GM21447 (cell line): Measurements from ENCODE around the gene CHRNG.
"Not testable (repeated sequence)": the region's sequence is repeated elsewhere in the genome, so short reads cannot be mapped to it uniquely, and the experiment has no call there.

Experiments
- ATAC-seq: cut with Tn5 transposase; IDR thresholded peaks from one replicate; pipeline ENCODE4 v1.9.1; 2021; ENCODE audit not compliant: unreplicated experiment

Gene CHRNG

DNA sequence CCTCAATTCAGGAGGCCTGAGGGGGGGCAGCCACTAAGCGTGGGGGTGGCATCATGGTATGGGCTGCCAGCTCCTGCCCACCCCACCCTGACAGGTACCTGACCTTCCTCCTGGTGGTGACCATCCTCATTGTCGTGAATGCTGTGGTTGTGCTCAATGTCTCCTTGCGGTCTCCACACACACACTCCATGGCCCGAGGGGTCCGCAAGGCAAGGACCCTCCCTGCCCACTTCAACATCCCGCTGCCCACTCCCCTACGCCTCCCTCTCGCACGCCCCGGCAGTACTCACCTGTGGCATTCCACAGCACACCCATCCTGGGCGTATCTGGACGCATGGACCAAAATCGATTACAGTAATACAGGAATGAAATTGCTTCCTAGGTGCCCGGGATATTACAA, 4.0 kb downstream of the CHRNG start:
- no peak for ATAC-seq

DNA sequence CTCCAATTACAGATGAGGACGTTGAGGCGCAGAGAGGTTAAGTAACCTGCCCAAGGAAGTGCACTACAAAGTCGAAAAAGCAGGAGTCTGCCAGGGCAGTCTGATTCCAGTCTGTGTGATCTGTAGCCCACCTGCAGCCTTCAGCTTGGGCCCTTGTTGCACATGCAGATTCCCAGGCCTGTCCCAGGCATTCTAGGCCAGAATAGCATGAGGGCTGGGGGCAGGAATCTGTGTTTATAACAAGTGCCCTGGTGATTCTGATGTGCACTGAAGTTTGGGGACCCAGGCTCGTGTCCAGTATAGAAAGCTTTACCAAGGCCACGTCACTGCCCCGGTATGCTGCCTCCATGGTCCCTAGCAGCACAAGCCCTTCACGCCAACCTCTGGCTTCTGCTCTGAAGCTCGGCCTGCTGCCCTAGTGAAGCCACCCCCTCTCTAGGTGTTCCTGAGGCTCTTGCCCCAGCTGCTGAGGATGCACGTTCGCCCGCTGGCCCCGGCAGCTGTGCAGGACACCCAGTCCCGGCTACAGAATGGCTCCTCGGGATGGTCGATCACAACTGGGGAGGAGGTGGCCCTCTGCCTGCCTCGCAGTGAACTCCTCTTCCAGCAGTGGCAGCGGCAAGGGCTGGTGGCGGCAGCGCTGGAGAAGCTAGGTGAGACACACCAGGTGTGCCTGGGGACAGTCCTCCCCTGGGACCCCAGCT, 4.6 kb downstream of the CHRNG start:
- ATAC-seq, result no peak

DNA sequence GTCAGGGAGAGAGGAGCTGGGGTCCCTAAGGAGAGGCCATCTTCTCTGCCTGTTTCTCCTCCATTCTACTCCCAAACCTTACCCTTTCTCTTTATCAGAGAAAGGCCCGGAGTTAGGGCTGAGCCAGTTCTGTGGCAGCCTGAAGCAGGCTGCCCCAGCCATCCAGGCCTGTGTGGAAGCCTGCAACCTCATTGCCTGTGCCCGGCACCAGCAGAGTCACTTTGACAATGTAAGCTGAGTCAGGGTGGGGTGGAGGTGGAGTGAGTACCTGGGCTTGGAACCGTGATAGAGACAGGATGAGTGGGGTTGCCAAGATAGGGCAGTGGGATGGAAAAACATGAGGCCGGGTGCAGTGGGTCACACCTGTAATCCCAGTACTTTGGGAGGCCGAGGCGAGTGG, 5.2 kb downstream of the CHRNG start:
- no peak for ATAC-seq

DNA sequence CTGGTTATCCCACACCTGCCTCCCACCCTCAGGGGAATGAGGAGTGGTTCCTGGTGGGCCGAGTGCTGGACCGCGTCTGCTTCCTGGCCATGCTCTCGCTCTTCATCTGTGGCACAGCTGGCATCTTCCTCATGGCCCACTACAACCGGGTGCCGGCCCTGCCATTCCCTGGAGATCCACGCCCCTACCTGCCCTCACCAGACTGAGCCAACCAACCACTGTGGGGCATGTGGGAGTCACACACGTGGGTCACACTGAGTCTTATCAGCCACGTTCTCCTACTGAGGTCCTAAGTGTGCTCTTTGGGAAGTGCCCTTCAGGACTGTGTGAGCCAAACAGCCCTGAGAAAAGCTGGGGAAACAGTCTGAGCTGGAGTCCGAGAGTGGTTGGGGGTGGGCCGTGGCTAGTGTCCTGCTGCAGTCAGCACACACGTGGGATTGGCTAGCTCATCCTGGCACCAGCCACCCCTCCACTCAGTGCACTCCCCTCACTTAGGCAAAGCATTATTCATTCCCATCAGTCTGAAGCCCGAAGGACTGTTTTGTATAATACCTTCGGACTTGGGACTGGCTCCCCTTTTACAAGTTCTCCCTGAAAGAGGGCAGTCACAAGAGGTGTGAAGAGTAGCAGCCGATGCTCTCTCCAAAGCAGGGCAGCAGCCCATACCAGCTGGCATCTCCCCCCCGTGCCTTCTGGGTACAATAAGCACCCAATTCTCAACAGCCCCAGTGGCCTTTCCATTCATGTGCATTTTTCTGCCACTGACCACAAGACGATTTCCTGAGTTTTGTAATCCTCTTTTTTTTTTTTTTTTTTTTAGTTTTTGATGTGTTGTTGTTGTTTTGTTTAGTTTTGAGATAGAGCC, 6.3 kb downstream of the CHRNG start:
- no peak for ATAC-seq

DNA sequence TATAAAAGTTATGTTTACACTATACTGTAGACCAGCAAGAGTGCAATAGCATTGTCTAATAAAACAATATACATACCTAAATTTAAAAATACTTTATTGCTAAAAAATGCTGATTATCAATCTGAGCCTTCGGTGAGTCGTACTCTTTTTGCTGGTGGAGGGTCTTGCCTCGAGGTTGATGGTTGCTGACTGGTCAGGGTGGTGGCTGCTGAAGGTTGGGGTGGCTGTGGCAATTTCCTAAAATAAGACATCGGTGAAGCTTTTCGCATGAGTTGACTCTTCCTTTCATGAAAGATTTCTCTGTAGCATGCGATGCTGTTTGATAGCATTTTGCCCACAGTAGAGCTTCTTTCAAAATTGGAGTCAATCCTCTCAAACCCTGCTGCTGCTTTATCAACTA, 8.5 kb downstream of the CHRNG start:
- no peak for ATAC-seq

GRCh38 chr2:232549655-232550353, 10.3 kb downstream of the CHRNG start:
- no peak for ATAC-seq

- peak; percentile 92 for ATAC-seq
Observed at GRCh38 chr2:232550354-232551249, 11.1 kb downstream of the CHRNG start, which contains the start of the genes EIF4E2 and TIGD1. TSS of gene EIF4E2 (plus strand) at chr2:232550689. CDS start at chr2:232550725, 36 bp downstream. TSS of gene TIGD1 (minus strand) at chr2:232550557. CDS start at chr2:232549882, 675 bp downstream.

GRCh38 chr2:232551250-232551638, 11.8 kb downstream of the CHRNG start:
- ATAC-seq, result no peak

GRCh38 chr2:232551776-232552175, 12.3 kb downstream of the CHRNG start:
- no peak for ATAC-seq

- ATAC-seq, result no peak
Observed at GRCh38 chr2:232556426-232556825, 16.9 kb downstream of the CHRNG start.

GRCh38 chr2:232562515-232563151, 23.1 kb downstream of the CHRNG start:
- no peak for ATAC-seq

DNA sequence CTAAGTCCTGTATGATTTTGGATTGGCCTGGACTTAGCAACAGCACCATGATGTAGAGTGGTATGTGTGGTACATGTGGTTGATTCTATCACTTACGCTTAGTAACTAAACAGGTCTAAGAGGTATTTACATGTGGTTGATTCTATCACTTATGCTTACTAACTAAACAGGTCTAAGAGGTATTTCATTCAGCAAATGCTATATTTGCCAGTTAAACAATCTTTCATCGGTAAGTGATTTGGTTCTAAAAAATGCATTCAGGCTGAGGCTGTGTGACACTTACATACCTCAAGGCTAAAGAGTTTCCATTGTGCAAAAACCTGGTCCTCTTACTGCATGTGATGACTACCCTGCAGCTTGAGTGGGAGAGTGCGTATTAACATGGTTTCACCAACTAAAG, 24.1 kb downstream of the CHRNG start:
- no peak for ATAC-seq

GRCh38 chr2:232567721-232568120, 28.2 kb downstream of the CHRNG start:
- ATAC-seq, result no peak

- ATAC-seq, result no peak
Observed at GRCh38 chr2:232568161-232568560, 28.7 kb downstream of the CHRNG start.

GRCh38 chr2:232569541-232569940, 30.0 kb downstream of the CHRNG start:
- no peak for ATAC-seq

DNA sequence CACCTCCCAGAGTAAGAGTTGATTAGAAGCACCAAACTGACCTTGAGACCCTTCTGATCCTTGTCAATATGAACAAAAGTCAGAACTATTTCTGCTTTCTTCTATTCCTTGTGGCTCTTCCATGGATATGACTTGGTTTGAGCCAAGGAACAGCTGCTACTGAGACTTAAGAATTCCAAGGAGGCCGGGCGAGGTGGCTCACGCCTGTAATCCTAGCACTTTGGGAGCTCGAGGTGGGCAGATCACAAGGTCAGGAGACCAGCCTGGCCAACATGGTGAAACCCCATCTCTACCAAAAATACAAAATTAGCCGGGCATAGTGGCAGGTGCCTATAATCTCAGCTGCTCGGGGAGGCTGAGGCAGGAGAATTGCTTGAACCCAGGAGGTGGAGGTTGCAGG, 31.0 kb downstream of the CHRNG start:
- not testable (repeated sequence) for ATAC-seq

GRCh38 chr2:232571026-232571474, 31.6 kb downstream of the CHRNG start:
- no peak for ATAC-seq

GRCh38 chr2:232573042-232573441, 33.5 kb downstream of the CHRNG start:
- ATAC-seq, result no peak

- no peak for ATAC-seq
Observed at GRCh38 chr2:232573771-232574435, 34.4 kb downstream of the CHRNG start.
